ENCODE measurements around the gene SERPINE3.

SERPINE3 gene

GRCh38 chr13:51330791-51331190, 8.7 kb upstream of the SERPINE3 start:
- Histone ChIP-seq H3K4me1 (ENCODE audit: control insufficient read depth in 2 of 2, insufficient read depth in 1 of 2, low read depth in 1 of 2, low read length in 2 of 2) (peaks cover 0 to 8% of the 10 kb centered on the region in 2 donors), H2BK120ac (ENCODE audit: low read depth, low read length) (no peak overlapping the region), H3K79me1 (ENCODE audit: low read depth, low read length) (no peaks in the 10 kb centered on the region), H3K27me3 (ENCODE audit: control insufficient read depth in 3 of 3, insufficient read depth in 3 of 3, low read depth in 1 of 3, low read length in 3 of 3) (no peaks in the 10 kb centered on the region), H3K27ac (replicated peaks; ENCODE audit: low read length) (no peak overlapping the region), H3K23ac (ENCODE audit: low read depth, low read length, poor library complexity) (no peak overlapping the region), H3K36me3 (replicated peaks in 1 of 2; ENCODE audit: control insufficient read depth in 2 of 2, insufficient read depth in 2 of 2, low read length in 2 of 2) (no peaks in the 10 kb centered on the region), H3K4me3 (ENCODE audit: low read length in 2 of 2) (no peak overlapping the region), H2BK15ac (ENCODE audit: low read length) (no peak overlapping the region), H2AK5ac (ENCODE audit: low read depth, low read length) (no peak overlapping the region), H3K14ac (ENCODE audit: low read length) (peak overlapping the region; percentile 43), H4K91ac (ENCODE audit: low read depth, low read length, poor library complexity) (no peak overlapping the region), H3K9ac (ENCODE audit: low read depth, low read length, poor library complexity) (peak overlapping the region; percentile 63), H3K18ac (ENCODE audit: low read length) (peak overlapping the region; percentile 52), H4K8ac (ENCODE audit: low read depth, low read length) (no peak overlapping the region), H2AFZ (ENCODE audit: low read length) (no peak overlapping the region), H3K9me3 (replicated peaks in 1 of 2; ENCODE audit: control insufficient read depth in 2 of 2, insufficient read depth in 1 of 2, low read depth in 1 of 2, low read length in 2 of 2) (no peaks in the 10 kb centered on the region), H3K4ac (ENCODE audit: low read length) (peak overlapping the region; percentile 84), H2BK12ac (ENCODE audit: low read length) (no peak overlapping the region), H2BK5ac (ENCODE audit: low read length) (no peak overlapping the region), H3K4me2 (ENCODE audit: insufficient read depth, low read length, poor library complexity, severe bottlenecking) (no peak overlapping the region)
- DNase-seq (ENCODE audit: low spot score) = no peak
- WGBS, 2 donors (ENCODE audit: extremely low coverage in 2 of 2, insufficient read length in 2 of 2, insufficient replicate concordance in 1 of 2) = no CpG with 5 or more reads among the region's 3 CpGs

GRCh38 chr13:51331354-51331861, 8.1 kb upstream of the SERPINE3 start:
- no peak for DNase-seq (ENCODE audit: low spot score)
- no peak overlapping the region for H2BK12ac ChIP-seq (ENCODE audit: low read length)
- no peak overlapping the region for H3K18ac ChIP-seq (ENCODE audit: low read length)
- H3K36me3 ChIP-seq (replicated peaks in 1 of 2; ENCODE audit: control insufficient read depth in 2 of 2, insufficient read depth in 2 of 2, low read length in 2 of 2) = no peaks in the 10 kb centered on the region
- H3K23ac ChIP-seq (ENCODE audit: low read depth, low read length, poor library complexity) = no peak overlapping the region
- no peak overlapping the region for H3K14ac ChIP-seq (ENCODE audit: low read length)
- H4K91ac ChIP-seq (ENCODE audit: low read depth, low read length, poor library complexity) = no peak overlapping the region
- no peak overlapping the region for H2BK15ac ChIP-seq (ENCODE audit: low read length)
- H3K27me3 ChIP-seq (ENCODE audit: control insufficient read depth in 3 of 3, insufficient read depth in 3 of 3, low read depth in 1 of 3, low read length in 3 of 3) = no peaks in the 10 kb centered on the region
- H4K8ac ChIP-seq (ENCODE audit: low read depth, low read length) = no peak overlapping the region
- no peak overlapping the region for H2BK120ac ChIP-seq (ENCODE audit: low read depth, low read length)
- no peak overlapping the region for H3K27ac ChIP-seq (replicated peaks; ENCODE audit: low read length)
- no peaks in the 10 kb centered on the region for H3K9me3 ChIP-seq (replicated peaks in 1 of 2; ENCODE audit: control insufficient read depth in 2 of 2, insufficient read depth in 1 of 2, low read depth in 1 of 2, low read length in 2 of 2)
- no peak overlapping the region for H2BK5ac ChIP-seq (ENCODE audit: low read length)
- no peak overlapping the region for H2AFZ ChIP-seq (ENCODE audit: low read length)
- H3K4me1 ChIP-seq (ENCODE audit: control insufficient read depth in 2 of 2, insufficient read depth in 1 of 2, low read depth in 1 of 2, low read length in 2 of 2) = peaks cover 0 to 5% of the 10 kb centered on the region in 2 donors
- H3K79me1 ChIP-seq (ENCODE audit: low read depth, low read length) = no peaks in the 10 kb centered on the region
- WGBS, 2 donors (ENCODE audit: extremely low coverage in 2 of 2, insufficient read length in 2 of 2, insufficient replicate concordance in 1 of 2) = no CpG with 5 or more reads among the region's 6 CpGs
- no peak overlapping the region for H3K9ac ChIP-seq (ENCODE audit: low read depth, low read length, poor library complexity)
- no peak overlapping the region for H3K4me3 ChIP-seq (ENCODE audit: low read length in 2 of 2)
- H2AK5ac ChIP-seq (ENCODE audit: low read depth, low read length) = no peak overlapping the region
- no peak overlapping the region for H3K4ac ChIP-seq (ENCODE audit: low read length)
- no peak overlapping the region for H3K4me2 ChIP-seq (ENCODE audit: insufficient read depth, low read length, poor library complexity, severe bottlenecking)

GRCh38 chr13:51332566-51333361, 6.7 kb upstream of the SERPINE3 start:
- H2AFZ ChIP-seq (ENCODE audit: low read length) = no peak overlapping the region
- no peak overlapping the region for H2AK5ac ChIP-seq (ENCODE audit: low read depth, low read length)
- H3K4me1 ChIP-seq (ENCODE audit: control insufficient read depth in 2 of 2, insufficient read depth in 1 of 2, low read depth in 1 of 2, low read length in 2 of 2) = peaks cover 0 to 5% of the 10 kb centered on the region in 2 donors
- no peak overlapping the region for H2BK12ac ChIP-seq (ENCODE audit: low read length)
- no peak overlapping the region for H3K14ac ChIP-seq (ENCODE audit: low read length)
- H4K91ac ChIP-seq (ENCODE audit: low read depth, low read length, poor library complexity) = no peak overlapping the region
- no peak overlapping the region for H2BK15ac ChIP-seq (ENCODE audit: low read length)
- no peak overlapping the region for H4K8ac ChIP-seq (ENCODE audit: low read depth, low read length)
- H3K4me3 ChIP-seq (ENCODE audit: low read length in 2 of 2) = no peak overlapping the region
- H3K79me1 ChIP-seq (ENCODE audit: low read depth, low read length) = peaks cover 2% of the 10 kb centered on the region
- H3K4ac ChIP-seq (ENCODE audit: low read length) = no peak overlapping the region
- H3K23ac ChIP-seq (ENCODE audit: low read depth, low read length, poor library complexity) = no peak overlapping the region
- H2BK5ac ChIP-seq (ENCODE audit: low read length) = no peak overlapping the region
- H3K36me3 ChIP-seq (replicated peaks in 1 of 2; ENCODE audit: control insufficient read depth in 2 of 2, insufficient read depth in 2 of 2, low read length in 2 of 2) = no peaks in the 10 kb centered on the region
- H3K27ac ChIP-seq (replicated peaks; ENCODE audit: low read length) = no peak overlapping the region
- H3K27me3 ChIP-seq (ENCODE audit: control insufficient read depth in 3 of 3, insufficient read depth in 3 of 3, low read depth in 1 of 3, low read length in 3 of 3) = no peaks in the 10 kb centered on the region
- peaks cover 0 to 1% of the 10 kb centered on the region in 2 donors for H3K9me3 ChIP-seq (replicated peaks in 1 of 2; ENCODE audit: control insufficient read depth in 2 of 2, insufficient read depth in 1 of 2, low read depth in 1 of 2, low read length in 2 of 2)
- no peak overlapping the region for H2BK120ac ChIP-seq (ENCODE audit: low read depth, low read length)
- H3K9ac ChIP-seq (ENCODE audit: low read depth, low read length, poor library complexity) = no peak overlapping the region
- no peak overlapping the region for H3K4me2 ChIP-seq (ENCODE audit: insufficient read depth, low read length, poor library complexity, severe bottlenecking)
- whole genome bisulfite sequencing, 2 donors (ENCODE audit: extremely low coverage in 2 of 2, insufficient read length in 2 of 2, insufficient replicate concordance in 1 of 2) = no CpG with 5 or more reads among the region's 2 CpGs
- no peak for DNase-seq (ENCODE audit: low spot score)
- H3K18ac ChIP-seq (ENCODE audit: low read length) = no peak overlapping the region

DNA sequence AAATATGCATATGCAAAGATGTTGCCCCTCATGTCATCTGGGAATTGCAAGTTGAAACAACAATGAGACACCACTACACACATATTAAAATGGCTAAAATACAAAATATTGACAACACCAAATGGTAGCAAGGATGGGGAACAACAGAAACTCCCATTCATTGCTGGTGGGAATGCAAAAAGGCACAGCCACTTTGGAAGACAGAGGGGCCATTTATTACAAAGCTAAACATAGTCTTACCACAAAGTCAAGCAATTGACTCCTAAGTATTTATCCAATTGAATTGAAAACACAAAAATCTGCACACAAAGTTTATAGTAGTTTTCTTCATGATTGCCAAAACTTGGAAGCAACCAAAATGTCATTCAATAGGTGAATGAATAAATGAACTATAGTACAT, 6.1 kb upstream of the SERPINE3 start:
- Histone ChIP-seq H4K91ac (ENCODE audit: low read depth, low read length, poor library complexity) (no peak overlapping the region), H2BK12ac (ENCODE audit: low read length) (no peak overlapping the region), H2BK120ac (ENCODE audit: low read depth, low read length) (no peak overlapping the region), H3K23ac (ENCODE audit: low read depth, low read length, poor library complexity) (no peak overlapping the region), H2BK5ac (ENCODE audit: low read length) (no peak overlapping the region), H4K8ac (ENCODE audit: low read depth, low read length) (no peak overlapping the region), H3K27me3 (ENCODE audit: control insufficient read depth in 3 of 3, insufficient read depth in 3 of 3, low read depth in 1 of 3, low read length in 3 of 3) (no peaks in the 10 kb centered on the region), H3K9me3 (replicated peaks in 1 of 2; ENCODE audit: control insufficient read depth in 2 of 2, insufficient read depth in 1 of 2, low read depth in 1 of 2, low read length in 2 of 2) (peaks cover 0 to 1% of the 10 kb centered on the region in 2 donors), H3K4me3 (ENCODE audit: low read length in 2 of 2) (no peak overlapping the region), H3K79me1 (ENCODE audit: low read depth, low read length) (peaks cover 2% of the 10 kb centered on the region), H3K4me1 (ENCODE audit: control insufficient read depth in 2 of 2, insufficient read depth in 1 of 2, low read depth in 1 of 2, low read length in 2 of 2) (peaks cover 0 to 3% of the 10 kb centered on the region in 2 donors), H3K36me3 (replicated peaks in 1 of 2; ENCODE audit: control insufficient read depth in 2 of 2, insufficient read depth in 2 of 2, low read length in 2 of 2) (no peaks in the 10 kb centered on the region), H2AK5ac (ENCODE audit: low read depth, low read length) (no peak overlapping the region), H3K4me2 (ENCODE audit: insufficient read depth, low read length, poor library complexity, severe bottlenecking) (no peak overlapping the region), H2BK15ac (ENCODE audit: low read length) (no peak overlapping the region), H3K27ac (replicated peaks; ENCODE audit: low read length) (no peak overlapping the region), H3K14ac (ENCODE audit: low read length) (no peak overlapping the region), H3K9ac (ENCODE audit: low read depth, low read length, poor library complexity) (no peak overlapping the region), H3K4ac (ENCODE audit: low read length) (no peak overlapping the region), H2AFZ (ENCODE audit: low read length) (no peak overlapping the region), H3K18ac (ENCODE audit: low read length) (no peak overlapping the region)
- DNase-seq (ENCODE audit: low spot score) = no peak
